Measurements from ENCODE around the gene FBLN1. TPM values are rescaled to one million over a fixed set of nuclear protein-coding genes. Genes with fewer than 3 reads are reported as not detected.

FBLN1 gene
- total and polyA plus RNA-seq, 2 of the 8 experiments (the other 6 are each of a cell fraction or from before 2014, with no cell fraction given), result 159 to 168 TPM

DNA sequence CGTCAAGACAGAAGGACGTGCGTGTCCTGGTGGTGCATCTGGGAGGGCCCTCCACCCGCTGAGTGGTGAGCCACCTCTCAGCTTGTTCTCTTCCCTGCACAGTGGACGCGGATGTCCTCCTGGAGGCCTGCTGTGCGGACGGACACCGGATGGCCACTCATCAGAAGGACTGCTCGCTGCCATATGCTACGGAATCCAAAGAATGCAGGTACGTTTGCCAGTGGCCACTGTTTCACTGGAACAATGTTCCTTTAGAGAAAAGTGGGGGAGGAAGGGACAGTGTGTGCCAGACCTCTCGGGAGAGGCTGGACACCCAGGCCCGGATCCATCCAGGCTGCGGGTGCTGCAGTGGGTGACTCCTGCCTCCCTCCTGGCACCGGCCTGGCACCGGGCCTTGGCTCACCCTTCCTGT is 15.9 kb downstream of the FBLN1 start:
- Histone ChIP-seq H4K20me1 (replicated peaks in 1 of 2; ENCODE audit: control insufficient read depth in 1 of 2, insufficient read depth in 2 of 2, low read length in 2 of 2) (peaks cover 6 to 38% of the 10 kb centered on the region in 2 experiments), H3K56ac (replicated peaks; ENCODE audit: insufficient read length, low read depth, low read length) (no peak overlapping the region), H3K27me3 (replicated peaks in 1 of 4; ENCODE audit: control insufficient read depth in 3 of 4, extremely low read depth in 1 of 4, insufficient read depth in 3 of 4, low read length in 3 of 4) (no peaks in the 10 kb centered on the region), H3K18ac (ENCODE audit: extremely low read depth, low read length) (no peak overlapping the region), H3K79me1 (ENCODE audit: low read depth, low read length) (peaks cover 28% of the 10 kb centered on the region), H4K5ac (ENCODE audit: insufficient read length, low read depth, low read length) (no peak overlapping the region), H3K14ac (ENCODE audit: insufficient read length) (no peak overlapping the region), H3K27ac (ENCODE audit: low read depth, low read length) (no peak overlapping the region), H2BK12ac (ENCODE audit: low read depth, low read length) (no peak overlapping the region), H3K9me3 (ENCODE audit: insufficient read depth in 2 of 2, low read depth in 1 of 2, low read length in 1 of 2) (no peaks in the 10 kb centered on the region), H2BK15ac (ENCODE audit: low read length) (no peak overlapping the region), H2BK5ac (ENCODE audit: low read depth, low read length) (peak overlapping the region; percentile 49; the same call in 1 of the 2 replicates), H2AK5ac (ENCODE audit: low read depth, low read length) (no peak overlapping the region), H3K4ac (replicated peaks; ENCODE audit: insufficient read length, low read depth, low read length) (no peak overlapping the region), H2BK120ac (replicated peaks; ENCODE audit: low read depth, low read length) (no peak overlapping the region), H3K36me3 (ENCODE audit: control insufficient read depth in 2 of 4, insufficient read depth in 4 of 4, low read length in 3 of 4) (peaks cover 11 to 33% (median 18%) of the 10 kb centered on the region in 4 experiments; a peak in 6 of 8 replicates), H3K4me1 (replicated peaks in 1 of 4; ENCODE audit: control insufficient read depth in 3 of 4, insufficient read depth in 4 of 4, low read length in 3 of 4) (peaks cover 0 to 12% (median 2%) of the 10 kb centered on the region in 4 experiments; a peak in 6 of 7 replicates), H4K8ac (ENCODE audit: extremely low read depth, insufficient read depth, low read length) (peak overlapping the region; percentile 80; the same call in 1 of the 2 replicates), H3K9ac (replicated peaks in 1 of 4; ENCODE audit: extremely low read depth in 1 of 4, low read depth in 3 of 4, low read length in 3 of 4) (no peak overlapping the region), H3K4me2 (ENCODE audit: insufficient read depth in 1 of 2, low read depth in 2 of 2, low read length in 2 of 2) (no peak overlapping the region), H3K23me2 (ENCODE audit: low read depth, low read length) (no peaks in the 10 kb centered on the region), H2AFZ (ENCODE audit: low read length) (no peak overlapping the region), H2BK20ac (ENCODE audit: low read length) (no peak overlapping the region), H3K4me3 (ENCODE audit: extremely low read depth in 1 of 4, insufficient read depth in 2 of 4, low read depth in 3 of 4, low read length in 4 of 4) (no peak overlapping the region), H3K23ac (ENCODE audit: insufficient read length) (no peak overlapping the region), H4K91ac (replicated peaks; ENCODE audit: insufficient read length, low read length) (no peak overlapping the region), H3K79me2 (ENCODE audit: control insufficient read depth in 1 of 2, insufficient read depth in 2 of 2, low read length in 2 of 2) (peaks cover 0 to 38% of the 10 kb centered on the region in 2 experiments; a peak in 3 of 4 replicates)
- 90% methylated on average over 15 of the region's 17 CpGs; no CpG with 5 or more reads in 1 of the 2 experiments for WGBS, 2 experiments (ENCODE audit: extremely low coverage in 1 of 2, insufficient coverage in 1 of 2, insufficient read length in 1 of 2, insufficient replicate concordance in 2 of 2, low coverage in 1 of 2, low lambda C conversion rate in 2 of 2, missing lambda C conversion rate in 1 of 2)
- ChIA-PET POLR2A (ENCODE audit: partially characterized antibody) (interaction anchor here (1.6 kb wide), 1 partner anchor 15 kb away, joined by 7 read pairs; no protein-coding TSS in a partner anchor), CTCF (ENCODE audit: partially characterized antibody) (interaction anchor here (0.6 to 1.4 kb wide), 3 partner anchors 33 to 346 kb away, joined by 3 read pairs; no protein-coding TSS in a partner anchor)
- FAIRE-seq (no peak), DNase-seq (ENCODE audit: low read depth in 1 of 2, low spot score in 2 of 2) (no peak)
- no peak for TF ChIP-seq CHD1 (IDR thresholded peaks at IDR 0.05; ENCODE audit: low read depth, low read length)
- TF ChIP-seq, protein P1, sequence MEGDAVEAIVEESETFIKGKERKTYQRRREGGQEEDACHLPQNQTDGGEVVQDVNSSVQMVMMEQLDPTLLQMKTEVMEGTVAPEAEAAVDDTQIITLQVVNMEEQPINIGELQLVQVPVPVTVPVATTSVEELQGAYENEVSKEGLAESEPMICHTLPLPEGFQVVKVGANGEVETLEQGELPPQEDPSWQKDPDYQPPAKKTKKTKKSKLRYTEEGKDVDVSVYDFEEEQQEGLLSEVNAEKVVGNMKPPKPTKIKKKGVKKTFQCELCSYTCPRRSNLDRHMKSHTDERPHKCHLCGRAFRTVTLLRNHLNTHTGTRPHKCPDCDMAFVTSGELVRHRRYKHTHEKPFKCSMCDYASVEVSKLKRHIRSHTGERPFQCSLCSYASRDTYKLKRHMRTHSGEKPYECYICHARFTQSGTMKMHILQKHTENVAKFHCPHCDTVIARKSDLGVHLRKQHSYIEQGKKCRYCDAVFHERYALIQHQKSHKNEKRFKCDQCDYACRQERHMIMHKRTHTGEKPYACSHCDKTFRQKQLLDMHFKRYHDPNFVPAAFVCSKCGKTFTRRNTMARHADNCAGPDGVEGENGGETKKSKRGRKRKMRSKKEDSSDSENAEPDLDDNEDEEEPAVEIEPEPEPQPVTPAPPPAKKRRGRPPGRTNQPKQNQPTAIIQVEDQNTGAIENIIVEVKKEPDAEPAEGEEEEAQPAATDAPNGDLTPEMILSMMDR (IDR thresholded peaks at IDR 0.05; ENCODE audit: control extremely low read depth in 1 of 3, insufficient read depth in 1 of 3, low read depth in 1 of 3, low read length in 3 of 3), result no peak
- TF ChIP-seq EP300 (IDR thresholded peaks at IDR 0.05; ENCODE audit: borderline replicate concordance in 1 of 2, low read depth in 2 of 2, low read length in 2 of 2), result no peak
- no peak for TF ChIP-seq SP2 (IDR thresholded peaks at IDR 0.05; ENCODE audit: low read length)
- TF ChIP-seq, protein P2, sequence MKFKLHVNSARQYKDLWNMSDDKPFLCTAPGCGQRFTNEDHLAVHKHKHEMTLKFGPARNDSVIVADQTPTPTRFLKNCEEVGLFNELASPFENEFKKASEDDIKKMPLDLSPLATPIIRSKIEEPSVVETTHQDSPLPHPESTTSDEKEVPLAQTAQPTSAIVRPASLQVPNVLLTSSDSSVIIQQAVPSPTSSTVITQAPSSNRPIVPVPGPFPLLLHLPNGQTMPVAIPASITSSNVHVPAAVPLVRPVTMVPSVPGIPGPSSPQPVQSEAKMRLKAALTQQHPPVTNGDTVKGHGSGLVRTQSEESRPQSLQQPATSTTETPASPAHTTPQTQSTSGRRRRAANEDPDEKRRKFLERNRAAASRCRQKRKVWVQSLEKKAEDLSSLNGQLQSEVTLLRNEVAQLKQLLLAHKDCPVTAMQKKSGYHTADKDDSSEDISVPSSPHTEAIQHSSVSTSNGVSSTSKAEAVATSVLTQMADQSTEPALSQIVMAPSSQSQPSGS (IDR thresholded peaks at IDR 0.05; ENCODE audit: low read length), result no peak
- TF ChIP-seq, protein P3, sequence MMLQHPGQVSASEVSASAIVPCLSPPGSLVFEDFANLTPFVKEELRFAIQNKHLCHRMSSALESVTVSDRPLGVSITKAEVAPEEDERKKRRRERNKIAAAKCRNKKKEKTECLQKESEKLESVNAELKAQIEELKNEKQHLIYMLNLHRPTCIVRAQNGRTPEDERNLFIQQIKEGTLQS (IDR thresholded peaks at IDR 0.05; ENCODE audit: insufficient read depth, low read depth, low read length), result no peak
- no peak for TF ChIP-seq ZNF274 (IDR thresholded peaks at IDR 0.05; ENCODE audit: borderline replicate concordance, extremely low read depth, low read length)
- no peak for TF ChIP-seq SAP30 (IDR thresholded peaks at IDR 0.05; ENCODE audit: insufficient read depth, insufficient replicate concordance, low read length)

Data from H1 (cell line).